HG03045 (cell line): Measurements from ENCODE around the gene CA6.
"Not testable (repeated sequence)": the region's sequence is repeated elsewhere in the genome, so short reads cannot be mapped to it uniquely, and the experiment has no call there.

Experiments
- ATAC-seq: cut with Tn5 transposase; IDR thresholded peaks from one replicate; pipeline ENCODE4 v1.9.1; 2021; ENCODE audit warnings: mild to moderate bottlenecking, moderate library complexity; ENCODE audit not compliant: unreplicated experiment

Gene CA6

GRCh38 chr1:8945568-8945967, at the start of gene CA6:
CA6 (plus strand) TSS chr1:8945868; CDS start chr1:8945887, 19 bp downstream.
- ATAC-seq = no peak

GRCh38 chr1:8896775-8897174, 48.9 kb upstream of the CA6 start:
- not testable (repeated sequence) for ATAC-seq

GRCh38 chr1:8897505-8897904, 48.2 kb upstream of the CA6 start:
- not testable (repeated sequence) for ATAC-seq

GRCh38 chr1:8898418-8898817, 47.2 kb upstream of the CA6 start:
- not testable (repeated sequence) for ATAC-seq

- no peak for ATAC-seq
Measured at GRCh38 chr1:8899046-8899445, 46.6 kb upstream of the CA6 start.

- not testable (repeated sequence) for ATAC-seq
Measured at GRCh38 chr1:8900684-8901083, 45.0 kb upstream of the CA6 start.

- no peak for ATAC-seq
Measured at GRCh38 chr1:8902765-8903164, 42.9 kb upstream of the CA6 start.

- ATAC-seq = no peak
Measured at GRCh38 chr1:8903410-8903809, 42.3 kb upstream of the CA6 start.

GRCh38 chr1:8903908-8904650, 41.6 kb upstream of the CA6 start:
- no peak for ATAC-seq

- ATAC-seq = no peak
Measured at GRCh38 chr1:8905582-8906191, 40.0 kb upstream of the CA6 start.

- ATAC-seq = no peak
Measured at GRCh38 chr1:8908388-8909151, 37.1 kb upstream of the CA6 start.

- no peak for ATAC-seq
Measured at GRCh38 chr1:8910331-8910730, 35.3 kb upstream of the CA6 start.

GRCh38 chr1:8910914-8911313, 34.8 kb upstream of the CA6 start:
- no peak for ATAC-seq

GRCh38 chr1:8911416-8912309, 34.0 kb upstream of the CA6 start:
- ATAC-seq = no peak

GRCh38 chr1:8913457-8913856, 32.2 kb upstream of the CA6 start:
- no peak for ATAC-seq

- no peak for ATAC-seq
Measured at GRCh38 chr1:8914466-8914865, 31.2 kb upstream of the CA6 start.

GRCh38 chr1:8915446-8915845, 30.2 kb upstream of the CA6 start:
- ATAC-seq = no peak

- ATAC-seq = not testable (repeated sequence)
Measured at GRCh38 chr1:8917536-8917935, 28.1 kb upstream of the CA6 start.

GRCh38 chr1:8922962-8923361, 22.7 kb upstream of the CA6 start:
- no peak for ATAC-seq

GRCh38 chr1:8925406-8925805, 20.3 kb upstream of the CA6 start:
- ATAC-seq = no peak

- no peak for ATAC-seq
Measured at GRCh38 chr1:8925960-8926359, 19.7 kb upstream of the CA6 start.
